Measurements from ENCODE around the gene RAMACL.

DNA sequence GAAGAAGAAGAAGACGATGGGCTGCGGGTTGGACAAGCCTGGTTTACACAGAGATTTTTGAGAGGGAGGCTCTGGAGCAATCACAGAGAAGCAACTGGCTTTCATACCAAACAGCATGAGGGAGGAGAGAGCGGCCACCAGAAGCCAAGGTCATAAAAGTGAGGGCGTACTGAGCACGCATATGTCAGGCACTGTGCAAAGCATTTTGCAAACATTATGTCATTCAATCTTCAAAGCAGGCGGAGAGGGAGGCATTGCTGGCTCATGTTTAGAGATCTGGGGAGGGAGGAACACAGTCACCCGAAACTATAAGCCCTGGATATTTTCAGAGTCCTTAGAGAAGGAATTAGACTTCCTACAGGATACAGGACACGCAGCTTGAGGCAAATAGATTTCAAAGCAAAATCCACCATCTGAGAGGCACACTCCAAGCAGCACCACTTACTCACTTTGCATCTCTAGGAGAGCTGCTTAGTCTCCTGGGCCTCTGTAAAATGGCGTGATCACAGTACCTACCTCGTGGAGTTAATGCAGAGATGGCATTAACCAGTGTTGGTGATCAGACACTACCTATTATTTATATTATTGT lies 24.6 kb downstream of the RAMACL start:
- TF ChIP-seq, protein P1, sequence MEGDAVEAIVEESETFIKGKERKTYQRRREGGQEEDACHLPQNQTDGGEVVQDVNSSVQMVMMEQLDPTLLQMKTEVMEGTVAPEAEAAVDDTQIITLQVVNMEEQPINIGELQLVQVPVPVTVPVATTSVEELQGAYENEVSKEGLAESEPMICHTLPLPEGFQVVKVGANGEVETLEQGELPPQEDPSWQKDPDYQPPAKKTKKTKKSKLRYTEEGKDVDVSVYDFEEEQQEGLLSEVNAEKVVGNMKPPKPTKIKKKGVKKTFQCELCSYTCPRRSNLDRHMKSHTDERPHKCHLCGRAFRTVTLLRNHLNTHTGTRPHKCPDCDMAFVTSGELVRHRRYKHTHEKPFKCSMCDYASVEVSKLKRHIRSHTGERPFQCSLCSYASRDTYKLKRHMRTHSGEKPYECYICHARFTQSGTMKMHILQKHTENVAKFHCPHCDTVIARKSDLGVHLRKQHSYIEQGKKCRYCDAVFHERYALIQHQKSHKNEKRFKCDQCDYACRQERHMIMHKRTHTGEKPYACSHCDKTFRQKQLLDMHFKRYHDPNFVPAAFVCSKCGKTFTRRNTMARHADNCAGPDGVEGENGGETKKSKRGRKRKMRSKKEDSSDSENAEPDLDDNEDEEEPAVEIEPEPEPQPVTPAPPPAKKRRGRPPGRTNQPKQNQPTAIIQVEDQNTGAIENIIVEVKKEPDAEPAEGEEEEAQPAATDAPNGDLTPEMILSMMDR (conservative IDR thresholded peaks at IDR 0.05 in 1 of 2, IDR thresholded peaks at IDR 0.05 in 1 of 2; ENCODE audit: low read depth in 1 of 2, low read length in 2 of 2), result no peak
- TF ChIP-seq EZH2 (IDR thresholded peaks at IDR 0.05; ENCODE audit: low read length, missing control alignments), result no peak

All from fibroblast of lung (primary cell).